GM18868 (cell line): ENCODE results near the gene EFCAB8.

Experiments used
- ATAC-seq: cut with Tn5 transposase; IDR thresholded peaks from one replicate; pipeline ENCODE4 v1.9.1; 2021; ENCODE audit warnings: mild to moderate bottlenecking, moderate library complexity; ENCODE audit not compliant: unreplicated experiment

EFCAB8 gene

DNA sequence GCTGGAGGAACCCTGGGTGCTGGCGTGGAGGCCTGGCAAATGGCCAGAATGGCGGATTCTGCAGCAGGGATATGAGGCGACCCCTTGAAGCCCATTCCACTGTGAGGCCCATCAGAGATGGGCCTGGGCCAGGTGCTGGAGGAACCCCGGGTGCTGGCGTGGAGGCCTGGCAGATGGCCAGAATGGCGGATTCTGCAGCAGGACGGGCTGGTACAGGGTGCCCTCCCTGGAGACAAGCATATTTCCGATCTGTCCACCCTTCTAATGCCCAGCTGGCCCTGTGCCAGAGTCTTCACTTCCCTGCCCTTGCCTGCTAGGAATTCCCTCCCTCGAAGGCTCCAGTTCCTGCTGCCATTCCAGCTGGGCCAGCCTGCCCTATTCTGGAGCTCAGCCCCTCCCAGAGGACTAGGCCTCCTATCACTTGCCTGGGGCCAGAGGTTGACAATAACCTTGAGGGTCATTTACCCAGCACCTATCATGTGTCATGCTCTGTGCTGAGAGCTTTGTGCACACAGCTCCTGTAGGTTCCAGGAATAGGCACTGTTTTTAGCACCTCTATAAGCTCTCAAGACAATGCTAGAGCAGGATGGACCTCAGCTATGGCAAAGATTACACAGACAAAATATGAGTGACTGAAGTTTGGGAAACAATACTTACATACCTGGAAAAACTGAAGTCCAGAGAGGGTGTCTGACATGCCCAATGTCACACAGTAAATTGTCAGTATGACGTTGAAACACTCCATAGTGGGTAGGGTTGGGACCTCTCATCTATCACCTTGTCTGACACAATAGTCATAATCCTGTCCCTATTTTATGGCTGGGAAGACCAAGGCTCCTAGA is 124.1 kb downstream of the EFCAB8 start:
- no peak for ATAC-seq

DNA sequence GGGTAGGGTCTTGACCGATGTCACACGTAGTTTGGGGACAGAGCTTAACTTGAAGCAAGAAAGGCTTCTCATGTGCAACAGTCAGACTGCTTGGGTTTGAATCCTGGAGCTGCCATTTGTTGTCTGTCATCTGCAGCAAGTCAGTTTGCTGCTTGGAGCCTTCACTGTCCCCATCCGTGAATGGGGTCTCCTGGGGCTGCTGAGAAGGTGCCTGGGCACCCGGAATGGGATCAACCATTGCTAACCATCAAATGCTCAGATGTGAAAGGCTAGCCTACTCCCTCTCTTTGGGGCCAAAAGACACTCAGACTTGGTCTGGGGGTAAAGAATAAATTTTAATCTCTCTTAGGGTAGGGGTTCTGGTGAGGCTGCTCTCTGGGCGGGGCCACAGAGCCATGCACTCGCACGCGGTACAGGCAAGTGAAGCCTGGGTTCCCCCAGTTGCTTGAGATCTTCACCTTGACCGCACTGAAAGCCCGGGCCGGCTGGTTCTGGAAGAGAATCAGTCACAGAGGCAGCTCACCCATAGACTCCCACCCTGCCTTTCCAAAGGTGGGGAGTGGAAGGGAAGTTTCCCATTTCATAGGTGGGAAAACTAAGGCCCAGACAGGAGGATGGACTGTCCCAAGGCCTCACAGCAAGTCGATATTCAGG is 124.9 kb downstream of the EFCAB8 start:
- ATAC-seq: no peak

DNA sequence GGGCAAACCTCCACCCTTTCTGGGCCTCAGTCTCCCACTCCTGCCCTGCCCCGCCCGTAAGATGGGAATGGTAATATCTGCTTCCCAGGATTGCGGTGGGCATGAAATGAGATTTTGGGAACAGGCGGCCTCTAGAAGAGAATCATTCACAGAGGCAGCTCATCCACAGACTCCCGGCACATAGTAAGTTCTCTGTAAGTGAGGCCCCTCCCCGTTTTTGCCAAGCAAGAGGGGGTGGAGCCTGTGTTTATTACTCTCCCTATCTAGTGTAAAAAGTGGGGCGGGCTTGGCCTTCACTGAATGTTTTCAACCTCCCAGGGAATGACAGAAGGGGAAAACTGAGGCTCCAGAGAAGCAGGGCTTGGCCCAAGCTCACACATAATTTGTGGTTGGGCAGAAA is 125.5 kb downstream of the EFCAB8 start:
- ATAC-seq: no peak

DNA sequence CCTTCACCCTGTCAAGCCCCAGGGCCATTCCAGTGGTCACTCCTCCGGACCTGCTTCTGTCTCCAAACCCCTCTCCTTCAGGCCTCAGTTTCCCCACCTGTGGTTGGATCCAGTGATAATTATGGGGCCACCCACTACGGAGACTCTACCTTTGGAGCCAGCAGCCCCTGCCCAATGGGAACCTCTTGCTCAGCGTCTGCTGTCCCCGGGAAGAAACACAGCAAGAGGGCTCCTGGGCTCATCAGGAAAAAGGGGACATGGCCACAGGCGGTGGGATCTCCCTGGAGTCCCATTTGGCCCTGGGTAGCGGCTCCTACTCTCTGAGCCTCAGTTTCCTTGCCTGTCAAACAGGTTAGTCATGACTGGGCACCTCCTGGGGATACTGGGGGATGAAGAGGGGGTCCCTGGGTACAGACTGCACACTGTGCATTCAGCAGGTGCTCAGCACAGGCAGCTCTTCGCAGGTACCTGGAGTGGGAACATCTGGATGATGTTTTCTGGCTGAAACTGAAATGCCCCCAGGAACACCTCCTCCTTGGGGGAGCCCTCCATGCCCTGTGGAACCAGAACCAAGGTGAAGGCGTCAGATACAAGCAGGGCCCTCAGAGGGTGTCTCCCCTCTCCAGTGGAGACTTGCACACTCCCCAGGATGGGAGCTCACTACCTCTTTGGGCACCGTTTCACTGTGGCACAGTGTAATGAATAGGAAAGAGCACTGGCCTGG is 126.1 kb downstream of the EFCAB8 start:
- no peak for ATAC-seq

DNA sequence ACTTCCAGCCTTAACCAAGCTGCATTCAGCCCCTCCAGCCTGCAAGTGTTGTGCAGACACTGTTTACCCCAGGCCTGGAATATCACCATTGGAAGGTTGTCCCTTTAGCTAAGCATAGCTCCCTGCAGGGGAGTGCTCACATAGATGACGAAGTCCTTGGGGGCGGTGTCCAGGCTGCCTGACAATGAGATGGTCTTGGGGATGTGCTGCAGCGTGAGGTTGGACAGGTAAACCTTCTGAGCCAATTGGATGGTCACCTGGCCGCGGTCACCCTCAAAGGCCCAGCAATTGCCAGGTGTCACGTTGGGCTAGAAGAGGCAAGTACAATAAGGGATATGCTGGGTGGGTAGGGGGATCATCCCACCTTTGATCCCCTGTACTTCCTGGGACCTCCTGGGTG is 126.9 kb downstream of the EFCAB8 start:
- no peak for ATAC-seq

- no peak for ATAC-seq
These were observed 127.7 kb downstream of the EFCAB8 start for GRCh38 chr20:32986331-32986966.

DNA sequence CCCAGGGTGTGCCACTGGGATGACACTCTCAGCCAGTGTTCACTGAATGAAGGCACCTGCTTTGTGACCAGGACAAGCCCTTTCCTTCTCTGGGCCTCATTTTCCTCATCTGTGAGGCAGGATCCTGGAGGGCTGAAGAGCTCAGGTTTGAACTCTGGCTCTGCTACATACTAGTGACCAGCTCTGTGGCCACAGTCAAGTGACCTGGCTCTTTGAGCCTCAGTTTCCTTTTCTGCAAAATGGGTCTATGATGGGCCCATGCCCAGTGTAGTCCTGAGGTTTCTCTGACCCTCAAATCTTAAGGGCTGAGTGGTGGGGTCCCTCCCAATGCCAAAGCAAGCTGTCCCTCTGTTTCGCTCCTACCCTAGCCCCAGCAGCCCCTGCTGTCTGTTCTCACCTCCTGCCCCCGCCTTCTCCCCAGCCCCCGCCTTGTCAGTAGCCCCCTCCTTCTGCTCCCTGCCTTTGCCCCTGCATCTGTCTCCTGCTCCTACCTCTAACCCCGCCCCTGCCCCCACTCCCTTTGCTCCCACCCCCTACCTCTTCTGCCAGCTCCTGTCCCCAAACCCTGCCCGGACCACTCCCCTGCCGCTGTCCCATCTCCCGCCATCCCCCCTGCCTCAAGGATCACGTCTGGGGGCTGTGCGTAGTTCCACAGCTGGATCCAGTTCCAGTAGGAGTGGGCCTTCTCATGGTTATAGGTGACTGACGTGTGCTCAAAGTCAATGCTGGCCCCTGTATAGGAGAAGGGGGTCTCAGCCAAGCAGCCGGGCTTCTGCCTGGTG is 128.5 kb downstream of the EFCAB8 start:
- ATAC-seq: no peak

DNA sequence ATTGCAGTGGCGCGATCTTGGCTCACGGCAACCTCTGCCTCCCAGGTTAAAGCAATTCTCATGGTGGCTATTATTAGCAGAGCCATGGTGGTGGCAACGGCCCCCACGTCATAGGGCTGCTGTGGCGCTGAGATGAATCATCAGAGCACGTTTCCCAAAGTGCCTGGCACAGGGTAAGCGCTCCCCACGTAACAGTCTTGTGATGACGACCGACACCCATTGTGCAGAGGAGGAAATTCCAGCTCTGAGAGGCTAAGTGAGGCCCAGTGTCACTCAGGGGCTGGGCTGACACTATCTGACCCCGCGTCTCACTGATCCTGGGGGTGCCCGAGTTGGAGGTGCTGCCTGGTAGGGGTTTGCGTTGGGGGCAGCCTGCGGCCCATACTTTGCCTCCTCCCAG is 129.3 kb downstream of the EFCAB8 start:
- no peak for ATAC-seq

GRCh38 chr20:32989507-32990283 is 131.0 kb downstream of the EFCAB8 start:
- ATAC-seq: no peak

DNA sequence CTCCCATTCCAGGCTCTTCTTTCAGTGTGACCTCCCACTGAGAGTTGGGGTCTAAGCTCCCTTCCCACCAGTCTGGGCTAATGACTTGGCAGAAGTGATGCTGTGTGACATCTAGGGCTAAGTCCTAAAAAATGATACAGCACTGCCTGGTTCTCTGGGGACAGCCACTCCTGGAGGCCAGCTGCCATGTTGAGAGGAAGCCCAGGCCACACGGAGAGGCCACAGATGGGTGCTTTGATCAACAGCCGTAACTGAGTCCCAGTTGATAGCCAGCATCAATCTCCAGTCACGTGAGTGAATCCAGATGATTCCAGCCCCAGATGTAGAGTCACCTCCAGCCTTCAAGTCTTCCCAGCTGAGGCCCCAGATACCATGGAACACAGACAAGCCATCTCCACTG is 131.7 kb downstream of the EFCAB8 start:
- no peak for ATAC-seq

GRCh38 chr20:32991383-32991782 is 132.7 kb downstream of the EFCAB8 start:
- no peak for ATAC-seq

GRCh38 chr20:32991792-32992641 is 133.3 kb downstream of the EFCAB8 start:
- ATAC-seq: no peak

- ATAC-seq: no peak
These were observed 134.8 kb downstream of the EFCAB8 start for GRCh38 chr20:32993496-32994050.

GRCh38 chr20:32995802-32996201 is 137.1 kb downstream of the EFCAB8 start:
- ATAC-seq: no peak

GRCh38 chr20:32997431-32997830 is 138.7 kb downstream of the EFCAB8 start:
- ATAC-seq: no peak

GRCh38 chr20:32999603-33000250 is 141.0 kb downstream of the EFCAB8 start:
- no peak for ATAC-seq

DNA sequence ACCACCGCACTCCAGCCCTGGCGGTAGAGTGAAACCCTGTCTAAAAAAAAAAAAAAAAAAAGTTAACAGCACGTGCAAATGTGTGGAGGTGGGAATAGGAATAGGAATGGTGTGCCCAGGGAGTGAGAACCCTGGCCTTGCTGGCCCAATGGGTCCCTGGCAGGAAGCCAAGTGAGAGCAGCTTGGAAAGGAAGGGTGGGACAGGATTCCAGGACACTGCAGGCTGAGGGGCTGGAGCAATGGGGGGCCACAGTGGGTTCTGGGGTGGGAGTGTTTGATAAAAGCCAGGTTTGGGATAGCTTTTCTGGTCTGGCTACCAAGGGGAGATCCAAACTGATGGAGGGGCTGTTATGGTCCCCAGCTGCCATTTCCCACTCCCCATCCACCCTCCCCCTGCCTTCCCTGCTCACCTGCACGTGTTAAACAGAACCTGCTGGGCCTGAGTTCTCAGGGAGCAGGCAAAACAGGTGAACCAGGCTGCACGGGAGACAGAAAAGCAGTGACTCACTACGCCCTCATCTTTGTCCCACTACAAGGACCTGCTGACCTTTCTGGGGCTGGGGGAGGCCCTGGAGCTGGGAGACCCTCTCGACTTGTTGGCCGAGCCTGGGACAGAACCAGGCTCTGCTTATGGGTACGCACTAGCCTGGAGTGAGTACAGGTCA is 142.2 kb downstream of the EFCAB8 start:
- ATAC-seq: no peak
